G401.6 (cell line): ENCODE measurements around the gene CPT2.

Experiments used
- FAIRE-seq: peaks from 2 replicates; lab custom pipeline; 2012; peaks lifted over from hg19 to GRCh38; lab: Jason Lieb, UNC

The CPT2 gene

DNA sequence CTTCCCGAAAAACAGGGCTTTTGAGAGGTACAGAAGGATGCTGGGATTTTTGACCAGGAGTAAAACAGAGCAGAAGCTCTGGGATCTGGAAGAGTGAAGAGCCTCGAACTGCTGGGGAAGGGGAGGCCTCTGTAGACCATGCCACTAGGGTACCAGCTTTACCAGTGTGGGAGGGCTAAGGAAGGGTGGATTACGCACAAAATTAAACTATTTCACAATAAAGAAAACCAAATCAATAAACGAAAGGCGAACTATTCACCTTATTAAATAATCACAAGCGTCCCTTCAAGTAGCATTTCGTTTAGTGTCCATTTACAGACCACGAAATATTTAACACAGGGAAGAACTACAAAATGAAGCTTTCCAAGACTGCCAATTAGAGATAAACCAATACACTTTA is 23.1 kb downstream of the CPT2 start:
- no peak for FAIRE-seq

DNA sequence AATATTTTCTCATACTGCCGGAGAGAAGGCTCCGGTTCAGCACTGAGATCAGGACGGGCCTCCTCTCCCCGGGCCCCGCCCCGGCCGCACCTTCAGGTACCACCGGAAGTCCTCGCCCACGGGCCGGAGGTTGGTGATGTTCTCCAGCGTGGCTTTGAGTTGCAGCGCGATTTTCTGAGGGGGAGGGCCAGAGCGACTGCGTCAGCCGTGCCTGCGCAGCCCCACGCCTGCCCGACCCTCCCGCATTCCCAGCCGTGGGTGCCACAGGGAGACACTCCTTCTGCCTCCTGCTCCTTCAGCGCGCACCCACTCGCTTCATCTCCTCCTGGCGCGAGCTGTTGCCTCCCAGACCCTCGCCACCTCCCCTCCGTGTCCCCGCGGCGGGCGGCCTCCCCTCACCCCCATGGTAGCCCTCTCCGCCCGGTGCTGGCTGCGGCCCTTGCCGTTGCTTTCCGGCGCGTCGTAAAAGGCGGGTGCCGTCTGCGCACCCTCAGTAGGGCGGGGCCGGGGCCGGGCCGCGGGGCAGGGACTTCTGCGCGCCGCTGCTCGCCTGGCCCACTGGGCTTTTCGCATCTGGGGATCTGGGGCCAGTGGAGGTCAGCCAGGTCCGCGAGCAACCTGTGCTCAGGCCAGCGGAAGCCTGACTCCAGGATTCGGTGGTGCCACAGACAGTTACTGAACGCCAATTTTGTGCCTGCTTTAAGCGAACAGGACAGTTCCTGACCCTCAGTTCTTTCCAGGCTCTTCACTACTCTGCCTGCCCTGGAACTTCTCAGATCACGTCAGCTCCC is 23.7 kb downstream of the CPT2 start, which contains the start of gene CZIB:
Gene CZIB, minus strand, starts transcription at position 464 of the 791 bp plus-strand sequence. Its CDS starts 59 bp downstream, at position 405.
- FAIRE-seq: peak; percentile 82

DNA sequence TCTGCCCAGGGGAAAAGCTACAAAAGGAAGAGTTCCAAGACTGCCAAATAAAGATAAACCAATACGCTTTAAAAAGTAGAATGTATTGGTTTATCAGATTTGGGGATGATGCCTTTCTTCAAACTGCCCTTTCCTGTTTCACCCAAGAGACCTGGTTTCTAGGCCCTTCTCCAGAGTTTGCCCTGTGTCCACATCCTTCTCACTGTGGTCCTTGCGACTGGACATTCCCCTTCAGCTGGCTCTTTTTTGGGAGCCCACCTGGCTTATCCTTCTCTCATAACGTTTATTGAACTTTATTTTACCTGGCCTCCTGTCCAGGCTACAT is 24.3 kb downstream of the CPT2 start:
- no peak for FAIRE-seq

DNA sequence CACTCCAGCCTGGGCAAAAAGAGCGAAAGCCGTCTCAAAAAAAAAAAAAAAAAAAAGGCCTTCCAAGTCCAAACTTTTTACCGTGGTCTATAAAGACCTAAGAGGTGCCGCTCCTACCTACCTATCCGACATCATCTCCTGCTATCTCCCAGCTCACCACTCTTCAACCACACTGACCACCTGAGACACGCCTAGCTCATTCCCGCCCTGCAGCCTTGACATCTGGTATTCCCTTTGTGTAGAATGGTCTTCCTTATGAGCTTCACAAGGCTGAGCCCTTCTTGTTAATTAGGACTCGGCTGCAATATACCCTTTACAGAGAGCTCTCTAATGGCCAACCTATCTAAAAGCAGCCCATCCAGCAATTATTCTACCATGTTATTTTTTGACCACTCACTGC is 41.0 kb downstream of the CPT2 start:
- no peak for FAIRE-seq

DNA sequence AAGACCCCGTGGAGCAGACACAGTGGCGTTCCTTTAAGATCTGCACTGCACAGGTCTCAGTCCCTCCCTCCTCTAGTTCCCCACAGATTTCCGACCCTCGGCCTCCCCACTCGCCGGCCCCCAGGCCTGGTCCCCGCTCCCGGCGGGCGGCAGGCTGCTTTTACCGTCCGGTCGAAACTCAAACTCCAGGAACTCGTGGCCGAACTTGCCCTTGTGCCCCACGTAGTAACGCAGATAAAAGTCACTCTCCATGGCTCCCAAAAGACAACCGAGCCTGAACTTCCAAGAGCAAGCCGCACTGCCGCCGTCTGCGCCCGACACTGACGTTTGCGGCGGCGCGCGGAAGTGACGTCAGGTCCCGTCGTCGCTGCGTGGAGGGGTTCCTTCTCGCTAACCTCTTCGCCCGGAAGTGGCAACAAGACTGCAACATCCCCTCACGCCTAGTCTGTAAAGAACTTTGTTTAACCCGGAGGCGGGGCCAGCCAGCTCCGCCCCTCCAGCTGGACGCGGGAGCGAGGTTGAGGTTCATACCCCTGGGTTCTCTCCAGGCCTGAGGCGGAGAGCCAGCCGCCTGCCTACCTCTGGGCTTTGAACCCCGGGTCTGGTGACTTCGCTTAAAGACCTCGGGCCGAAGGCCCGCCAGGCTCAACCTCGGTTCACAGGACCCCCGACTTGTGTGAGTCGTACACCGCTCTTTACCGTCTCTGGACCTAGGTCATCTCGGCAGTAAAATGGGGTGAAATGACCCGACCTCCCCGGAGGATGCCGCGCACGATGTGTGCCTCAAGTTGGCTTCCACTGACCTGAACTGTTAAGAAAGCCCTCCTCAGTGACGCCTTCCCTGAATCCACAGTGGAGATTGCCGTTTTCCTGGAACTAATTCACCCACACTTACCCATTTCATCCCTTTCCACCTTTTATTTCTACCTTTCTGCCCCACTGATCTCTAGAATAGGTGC is 41.9 kb downstream of the CPT2 start, which contains the start of gene MAGOH:
Gene MAGOH, minus strand, starts transcription at position 322 of the 959 bp plus-strand sequence. Its CDS starts 70 bp downstream, at position 252.
- FAIRE-seq: peak; percentile 97

DNA sequence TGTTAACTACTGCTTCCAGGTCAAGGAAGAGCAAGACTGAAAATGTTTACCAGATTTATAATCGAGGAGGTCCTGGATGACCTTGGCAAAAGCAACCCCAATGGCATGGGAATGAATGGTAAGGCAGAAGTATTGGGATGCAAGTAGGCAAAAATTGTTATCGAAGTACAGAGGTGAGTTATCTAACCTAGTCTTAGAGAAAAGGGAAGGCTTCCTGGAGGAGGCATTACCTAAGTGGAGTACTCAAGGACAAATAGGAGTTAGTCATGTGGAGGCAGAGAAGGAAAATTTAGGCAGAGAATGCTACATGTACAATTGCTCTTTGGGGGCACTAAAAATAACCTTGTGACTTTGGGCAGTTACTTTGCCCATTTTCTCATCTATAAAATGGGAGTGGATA is 45.2 kb downstream of the CPT2 start:
- FAIRE-seq: no peak

DNA sequence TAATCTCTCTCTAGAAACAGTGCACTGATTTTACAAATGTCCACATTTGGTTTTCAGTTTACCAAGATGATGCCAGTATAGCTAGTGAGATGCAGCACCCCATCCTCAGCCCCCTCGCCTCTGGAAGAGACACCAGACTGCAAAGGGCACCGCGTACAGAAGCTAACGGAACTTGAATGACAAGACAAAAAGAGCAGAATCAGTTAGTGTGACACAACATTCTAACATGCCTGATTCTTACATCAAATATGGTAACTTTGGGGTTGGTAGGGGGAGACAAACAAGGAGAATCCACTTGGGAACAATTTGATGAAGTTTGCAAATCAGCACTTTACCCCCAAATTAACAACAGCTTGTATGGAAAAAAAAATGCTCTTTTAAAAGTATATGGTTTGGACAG is 45.8 kb downstream of the CPT2 start:
- no peak for FAIRE-seq

DNA sequence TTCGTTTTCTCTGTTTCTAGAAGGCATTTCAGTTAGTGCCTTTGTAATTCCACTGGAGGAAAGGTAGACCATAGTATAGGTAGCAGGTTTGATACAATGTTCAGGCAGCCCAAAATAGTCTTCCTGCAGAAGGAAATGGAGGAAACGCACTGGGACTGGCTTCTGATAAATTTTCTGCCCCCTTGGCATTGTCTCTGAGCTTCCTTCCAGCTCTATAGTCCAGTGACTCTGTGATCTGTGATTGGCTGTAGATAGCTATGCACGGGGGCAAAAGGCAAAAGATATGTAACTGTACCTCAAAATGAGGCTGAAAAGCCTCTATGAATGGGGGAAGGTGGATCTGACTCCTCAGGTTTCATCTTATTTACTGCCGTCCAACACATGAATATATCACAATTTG is 47.5 kb downstream of the CPT2 start:
- no peak for FAIRE-seq

DNA sequence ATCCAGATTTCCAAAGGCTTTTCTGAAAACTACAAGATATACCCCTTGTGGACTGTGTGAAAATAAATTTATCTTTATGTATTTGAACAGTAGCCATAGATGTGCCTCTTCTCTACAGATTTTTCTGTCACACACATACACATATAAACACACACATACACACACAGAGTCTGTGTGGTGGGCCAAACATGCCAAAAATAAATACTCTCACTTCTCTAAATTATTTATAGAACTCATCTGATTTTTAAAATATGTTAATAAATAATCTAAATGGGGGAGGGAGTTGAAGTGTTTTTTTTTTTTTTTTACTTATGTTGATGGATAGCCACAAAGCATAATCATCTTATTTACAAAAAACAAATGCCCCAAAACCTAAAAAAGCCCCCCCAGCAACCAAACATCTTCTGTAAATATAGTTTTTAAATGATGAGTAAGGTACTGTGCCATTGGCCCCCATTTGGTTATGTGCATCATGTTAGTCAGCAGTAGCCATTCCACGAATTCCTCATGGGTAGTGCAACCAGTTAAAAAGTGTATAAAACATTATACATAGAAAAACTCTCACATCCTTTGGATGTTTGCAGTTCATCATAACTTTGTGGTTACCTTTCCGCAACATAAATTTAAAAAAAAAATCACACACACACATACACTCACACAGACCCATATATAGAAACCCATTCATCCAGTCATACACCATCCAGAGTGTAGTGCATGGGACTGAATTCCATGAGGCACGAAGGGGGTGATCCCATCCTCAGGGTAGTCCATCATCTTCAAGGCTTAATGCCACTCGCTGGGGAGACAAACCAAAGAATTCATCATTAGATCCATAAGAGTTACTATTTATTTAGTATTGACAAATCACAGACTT is 49.9 kb downstream of the CPT2 start:
- FAIRE-seq: no peak

DNA sequence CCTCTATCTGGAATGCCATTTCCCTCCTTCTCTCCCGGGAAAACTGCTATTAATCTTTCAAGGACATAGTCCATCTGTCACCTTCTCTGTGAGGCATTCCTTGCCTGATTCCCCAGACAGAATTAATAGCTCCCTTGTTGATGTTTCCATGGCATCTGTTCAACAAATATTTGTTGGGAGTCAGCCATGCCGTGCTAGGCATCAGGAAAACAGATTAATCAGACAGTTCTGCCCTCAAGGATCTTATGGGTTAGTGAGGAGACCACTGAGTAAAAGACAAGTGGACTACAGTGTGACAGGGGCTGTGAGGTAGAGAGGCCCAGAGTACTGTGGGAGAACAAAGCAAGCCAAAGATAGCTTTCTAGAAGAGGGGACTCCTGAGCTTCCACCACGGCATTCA is 53.1 kb downstream of the CPT2 start:
- no peak for FAIRE-seq

DNA sequence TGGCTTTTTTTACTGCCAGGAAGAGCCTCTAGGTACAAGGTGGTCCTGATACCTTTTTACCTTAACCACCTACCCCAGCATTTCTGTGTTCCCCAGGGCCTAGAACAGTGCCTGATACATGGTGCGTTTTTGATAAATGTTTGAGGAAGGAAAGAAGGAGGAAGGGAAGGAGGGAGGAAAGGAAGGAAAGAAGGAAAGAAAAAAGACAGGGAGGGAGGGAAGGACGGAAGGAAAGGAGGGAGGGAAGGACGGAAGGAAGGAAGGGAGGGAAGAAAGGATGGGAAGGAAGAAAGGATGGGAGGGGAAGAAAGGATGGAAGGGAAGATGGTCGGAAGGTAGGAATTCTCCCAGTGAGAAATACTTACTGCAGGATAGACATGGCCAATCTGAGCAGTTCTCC is 53.7 kb downstream of the CPT2 start:
- no peak for FAIRE-seq

DNA sequence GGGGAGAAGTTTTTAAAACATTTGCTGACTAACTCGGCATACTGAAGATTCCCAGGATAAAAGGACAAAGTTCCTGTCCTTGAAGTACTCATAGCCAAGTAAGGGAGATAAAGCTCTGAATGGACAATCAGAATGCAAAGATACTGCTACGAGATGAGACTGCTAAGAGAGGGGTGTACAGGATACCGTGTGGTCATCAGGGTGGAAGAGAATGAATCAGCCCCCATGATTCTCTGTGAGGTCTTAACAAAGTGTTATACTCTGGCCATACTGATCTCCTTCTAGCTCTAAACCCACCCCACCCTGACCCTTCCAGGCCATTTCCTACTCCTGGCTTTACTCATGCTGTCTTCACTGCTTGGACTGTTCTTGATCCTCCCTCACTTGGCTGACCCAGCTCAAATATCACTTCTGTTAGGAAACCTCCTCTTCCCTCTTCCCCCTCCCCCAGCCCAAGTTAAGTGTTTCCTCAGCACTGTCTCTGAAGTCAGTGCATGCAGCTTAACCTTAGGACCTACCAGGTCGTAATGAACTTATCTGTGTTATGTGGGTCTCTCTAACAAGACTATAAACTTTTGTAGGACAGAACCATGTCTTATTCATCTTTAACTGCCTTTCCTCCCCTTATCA is 57.5 kb downstream of the CPT2 start:
- no peak for FAIRE-seq

DNA sequence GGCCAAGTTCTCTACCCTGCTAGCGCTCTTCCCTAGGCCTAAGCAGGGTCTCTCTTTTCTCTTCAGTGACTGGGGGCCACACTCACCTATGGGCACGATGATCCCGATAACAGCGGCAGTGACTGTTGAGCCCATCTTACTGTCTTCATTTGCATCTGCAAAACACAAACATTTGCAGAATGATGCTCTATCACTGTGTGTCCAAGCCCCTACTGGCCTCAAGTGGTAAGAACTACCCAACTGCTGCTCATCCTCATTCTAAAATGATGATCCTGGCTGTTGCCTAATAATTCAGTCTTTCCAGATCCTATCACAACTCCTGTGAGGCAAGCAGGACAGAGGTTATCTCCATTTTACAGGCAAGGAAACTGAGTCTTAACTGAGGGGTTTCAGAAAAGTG is 58.4 kb downstream of the CPT2 start:
- FAIRE-seq: no peak

DNA sequence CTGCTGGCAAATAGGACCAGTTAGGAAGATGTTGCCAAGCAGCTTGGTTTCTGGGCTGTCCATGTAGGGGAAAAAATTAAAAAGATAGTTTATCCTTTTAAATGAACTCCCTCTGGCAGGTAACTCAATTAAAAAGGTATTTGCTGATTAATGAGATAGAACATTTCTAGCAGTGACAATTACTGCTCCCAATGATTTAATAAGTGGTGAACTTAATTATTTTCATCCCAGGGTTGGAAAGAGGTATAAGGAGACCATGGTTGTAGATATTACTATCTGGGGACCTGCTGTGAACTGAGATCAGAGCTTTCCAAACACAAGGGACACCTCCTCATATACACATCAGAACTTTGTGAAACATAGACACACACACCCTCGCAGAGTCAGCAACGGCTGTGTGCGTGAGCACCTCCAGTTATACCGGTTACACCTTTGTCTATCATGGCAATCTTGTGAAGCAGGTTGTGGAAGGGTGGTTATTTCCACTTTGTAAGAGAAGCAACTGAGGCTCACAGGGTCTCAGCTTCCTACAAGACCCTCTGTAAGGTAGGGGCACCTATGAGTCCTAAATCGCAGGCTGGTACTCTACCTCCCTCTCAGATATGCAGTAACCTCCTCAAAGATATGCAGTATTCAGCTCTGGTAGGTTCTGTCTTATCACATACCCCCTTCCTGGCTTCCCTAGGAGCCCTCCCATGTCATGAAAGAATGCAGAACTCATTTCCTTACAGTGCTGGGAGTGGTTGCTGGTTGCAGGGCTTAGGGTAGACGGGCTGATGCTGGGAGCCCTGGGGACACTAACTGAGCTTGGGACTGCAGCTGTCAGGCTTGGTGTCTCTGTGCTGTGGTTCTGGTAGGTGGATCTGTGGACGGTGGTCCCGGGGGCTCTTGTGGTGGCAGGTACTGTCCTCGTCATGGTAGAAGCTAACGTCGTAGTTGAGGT is 60.2 kb downstream of the CPT2 start:
- FAIRE-seq: no peak

DNA sequence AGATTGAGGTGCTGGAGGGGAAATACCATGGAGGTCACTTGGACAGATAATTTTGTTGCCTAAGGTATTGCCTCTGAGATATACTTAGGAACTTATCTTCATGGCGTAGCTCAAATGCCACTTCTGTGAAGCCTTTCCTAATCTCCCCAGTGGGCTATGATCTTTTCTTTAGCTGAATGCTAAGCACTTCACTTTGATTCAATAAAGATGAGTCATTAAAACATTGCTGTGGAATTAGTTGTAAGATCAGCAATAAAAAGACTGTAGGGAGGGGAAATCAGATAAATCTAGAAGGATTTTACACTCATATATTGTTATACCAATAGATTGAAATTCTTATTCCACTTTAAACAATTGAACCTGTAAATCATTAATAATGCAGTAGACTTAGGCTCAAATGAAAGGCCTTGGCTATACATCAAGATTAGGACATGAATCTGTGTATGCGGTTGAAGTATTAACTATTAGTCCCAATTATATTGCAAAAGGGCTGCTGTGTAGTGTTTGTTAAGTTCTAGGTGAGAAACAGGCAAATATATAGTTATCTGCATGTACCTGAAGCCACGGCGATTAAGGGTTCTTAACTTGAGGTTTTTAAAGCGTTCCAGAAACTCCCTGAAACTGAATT is 60.9 kb downstream of the CPT2 start:
- no peak for FAIRE-seq

DNA sequence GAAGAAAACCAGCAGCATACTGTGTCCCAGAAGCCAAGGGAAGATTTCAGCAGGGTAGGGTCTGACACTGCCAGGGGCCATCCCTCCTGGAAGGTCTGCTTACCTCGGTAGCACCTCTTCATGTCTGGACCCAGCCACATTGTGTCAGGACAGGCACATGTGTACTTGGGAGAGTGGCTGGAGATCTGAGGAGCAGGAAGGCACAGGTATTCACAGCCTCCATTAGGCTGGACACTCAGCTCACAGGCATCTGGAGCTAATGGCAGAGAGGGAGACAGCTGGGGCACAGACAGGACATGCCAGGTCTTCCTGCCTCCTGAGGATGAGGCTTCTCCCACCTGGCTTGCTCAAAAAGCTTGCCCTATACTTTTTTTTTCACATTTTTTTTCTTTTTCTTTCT is 61.6 kb downstream of the CPT2 start:
- no peak for FAIRE-seq

DNA sequence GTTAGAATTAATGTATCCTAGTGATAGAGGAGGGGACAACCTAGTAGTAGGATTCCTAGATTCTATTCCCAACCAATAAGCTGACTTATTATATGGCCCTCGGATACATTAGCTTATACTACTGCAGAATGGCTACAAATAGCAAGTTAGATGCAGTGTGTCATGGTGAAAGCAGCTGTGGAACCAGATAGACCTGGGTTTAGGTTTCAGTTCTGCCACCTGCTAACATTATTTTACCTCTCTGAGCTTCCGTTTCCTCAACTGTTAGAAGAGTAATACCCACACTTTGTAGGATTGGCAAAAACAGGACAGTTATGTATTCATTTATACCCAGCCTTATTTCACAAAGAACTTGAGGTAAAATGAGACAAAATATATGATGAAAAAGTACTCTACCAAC is 63.3 kb downstream of the CPT2 start:
- FAIRE-seq: no peak

DNA sequence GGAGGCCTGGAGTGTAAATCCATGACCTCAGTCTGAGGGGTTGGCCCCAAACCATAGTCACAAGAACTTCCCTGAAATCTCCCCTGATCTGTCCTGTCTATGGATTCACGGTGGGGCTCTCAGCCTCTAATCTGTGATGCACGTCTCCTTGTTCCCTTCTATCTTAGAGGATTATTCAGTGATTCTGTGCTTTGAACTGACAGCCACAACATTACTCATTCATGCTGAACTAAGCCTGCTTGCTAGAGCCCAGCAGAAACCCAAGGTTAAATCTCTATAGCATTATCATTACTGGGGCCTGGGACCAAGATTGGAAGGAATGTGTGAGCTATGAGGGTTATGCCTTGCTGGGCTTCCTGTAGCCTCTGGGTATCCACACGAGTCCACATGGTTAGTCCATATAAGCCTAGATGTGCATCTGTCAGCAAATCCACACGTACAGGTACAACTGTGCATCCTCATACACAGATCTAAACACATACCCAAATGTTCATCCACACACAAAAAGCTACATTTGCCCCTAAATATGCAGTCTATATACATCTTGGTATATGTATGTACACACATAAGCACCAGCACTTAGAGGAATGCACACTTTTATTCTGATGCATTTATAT is 64.1 kb downstream of the CPT2 start:
- no peak for FAIRE-seq

DNA sequence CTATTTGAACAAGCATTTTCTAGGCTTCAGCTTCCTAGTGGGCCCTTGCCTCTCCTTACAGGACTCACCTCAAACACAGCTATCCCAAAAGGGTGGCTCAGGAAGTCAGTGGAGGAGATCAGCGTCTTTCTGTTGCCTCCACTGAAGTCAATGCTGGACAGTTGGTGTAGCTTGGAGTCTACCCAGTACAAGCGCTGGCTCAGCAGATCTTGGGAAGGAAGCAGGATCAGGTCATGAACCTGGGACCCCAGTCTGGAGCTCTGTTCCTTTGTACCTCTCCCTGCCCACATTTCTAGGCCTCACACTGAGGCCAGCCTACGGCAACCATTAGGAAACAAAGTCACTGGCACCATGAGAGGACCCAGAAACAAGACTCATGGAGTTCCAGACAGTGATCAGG is 65.4 kb downstream of the CPT2 start:
- FAIRE-seq: no peak
